CD14-positive monocyte (primary cell): ENCODE measurements around the gene SUFU. TPM values are rescaled to one million over a fixed set of nuclear protein-coding genes. Genes with fewer than 3 reads are reported as not detected.

Experiments used
- DNase-seq, 3 donors: peaks; one replicate each; pipeline ENCODE4 v3.0.0-alpha.2; 2011 to 2022
- H2AFZ ChIP-seq: 2 replicates; pipeline ENCODE4 v1.6.0; 2012; ENCODE audit warnings: mild to moderate bottlenecking, low read depth, low read length, inconsistent platforms; ENCODE audit not compliant: insufficient read depth, poor library complexity, severe bottlenecking
- H3K27ac ChIP-seq, 2 donors: 1 replicate in 1 of 2; 2 replicates in 1 of 2; pipeline ENCODE4 v1.5.1; 2012 to 2013; ENCODE audit warnings: low read length in 2 of 2, control low read depth in 1 of 2, inconsistent platforms in 1 of 2, low read depth in 1 of 2, mild to moderate bottlenecking in 1 of 2
- H3K27me3 ChIP-seq, 2 donors: one replicate each; pipeline versions ENCODE4 v1.6.0 to v1.6.1; 2011 to 2013; ENCODE audit warnings: low read length in 2 of 2; ENCODE audit not compliant: control insufficient read depth in 2 of 2, insufficient read depth in 2 of 2
- H3K36me3 ChIP-seq, 2 donors: replicated peaks in 1 of 2; 1 replicate in 1 of 2; 2 replicates in 1 of 2; pipeline versions ENCODE4 v1.5.1 to v1.6.1; 2012 to 2013; ENCODE audit warnings: low read length in 2 of 2, control low read depth in 1 of 2, inconsistent platforms in 1 of 2, mild to moderate bottlenecking in 1 of 2; ENCODE audit not compliant: insufficient read depth in 2 of 2, control insufficient read depth in 1 of 2
- H3K4me1 ChIP-seq, 2 donors: 1 replicate in 1 of 2; 2 replicates in 1 of 2; pipeline versions ENCODE4 v1.5.1 to v1.6.1; 2012 to 2013; ENCODE audit warnings: low read length in 2 of 2, control low read depth in 1 of 2, inconsistent platforms in 1 of 2, mild to moderate bottlenecking in 1 of 2, moderate library complexity in 1 of 2; ENCODE audit not compliant: insufficient read depth in 2 of 2, control insufficient read depth in 1 of 2
- H3K4me2 ChIP-seq: replicated peaks from 2 replicates; pipeline ENCODE3; 2012; ENCODE audit warnings: low read length, moderate library complexity, mild to moderate bottlenecking; ENCODE audit not compliant: poor library complexity, severe bottlenecking; ENCODE audit errors: extremely low read depth
- H3K4me3 ChIP-seq, 3 experiments: fragments of 200-600 bp in 1 of 3; sonication (generic) in 1 of 3; replicated peaks in 1 of 3; 1 replicate in 2 of 3; 2 replicates in 1 of 3; pipeline ENCODE4 v1.5.1; 2011 to 2013; ENCODE audit warnings: low read length in 3 of 3, mild to moderate bottlenecking in 3 of 3, control low read depth in 2 of 3, low read depth in 2 of 3, inconsistent platforms in 1 of 3, moderate library complexity in 1 of 3
- H3K79me2 ChIP-seq: 2 replicates; pipeline ENCODE4 v1.6.0; 2012; ENCODE audit warnings: mild to moderate bottlenecking, control low read depth, inconsistent platforms, low read length, moderate library complexity; ENCODE audit not compliant: insufficient read depth
- H3K9ac ChIP-seq: 2 replicates; pipeline ENCODE4 v1.6.0; 2017; ENCODE audit warnings: low read length, mild to moderate bottlenecking; ENCODE audit not compliant: insufficient read depth, poor library complexity, severe bottlenecking
- H3K9me3 ChIP-seq, 2 donors: replicated peaks in 1 of 2; 1 replicate in 1 of 2; 2 replicates in 1 of 2; pipeline versions ENCODE4 v1.5.1 to v1.6.1; 2012 to 2013; ENCODE audit warnings: low read length in 2 of 2, control low read depth in 1 of 2; ENCODE audit not compliant: control insufficient read depth in 1 of 2, insufficient read depth in 1 of 2
- H4K20me1 ChIP-seq: 2 replicates; pipeline ENCODE4 v1.6.0; 2012; ENCODE audit warnings: mild to moderate bottlenecking, low read length, control low read depth, moderate library complexity; ENCODE audit not compliant: insufficient read depth
- H3K27ac Mint-ChIP-seq, 7 donors: one replicate each; pipeline ENCODE4 v1.8.0; 2020; ENCODE audit warnings: mild to moderate bottlenecking in 7 of 7, mixed read lengths in 7 of 7, moderate library complexity in 6 of 7, inconsistent platforms in 2 of 7
- H3K27me3 Mint-ChIP-seq, 3 donors: one replicate each; pipeline ENCODE4 v1.8.0; 2021 to 2022; ENCODE audit warnings: low read depth in 3 of 3, mild to moderate bottlenecking in 3 of 3, mixed read lengths in 3 of 3, moderate library complexity in 3 of 3, inconsistent platforms in 1 of 3
- H3K36me3 Mint-ChIP-seq, 2 donors: one replicate each; pipeline ENCODE4 v1.8.0; 2020; ENCODE audit warnings: mixed read lengths in 2 of 2, inconsistent platforms in 1 of 2, mild to moderate bottlenecking in 1 of 2
- H3K4me1 Mint-ChIP-seq: one replicate; pipeline ENCODE4 v1.8.0; 2020; ENCODE audit warnings: mild to moderate bottlenecking, mixed read lengths
- H3K4me3 Mint-ChIP-seq, 2 donors: one replicate each; pipeline ENCODE4 v1.8.0; 2020; ENCODE audit warnings: mild to moderate bottlenecking in 2 of 2, mixed read lengths in 2 of 2, moderate library complexity in 1 of 2
- H3K9me3 Mint-ChIP-seq, 7 donors: one replicate each; pipeline ENCODE4 v1.8.0; 2020 to 2022; ENCODE audit warnings: mixed read lengths in 7 of 7, mild to moderate bottlenecking in 6 of 7, moderate library complexity in 6 of 7, inconsistent platforms in 2 of 7
- WGBS: methylation state at CpG from one replicate; pipeline ENCODE4 v1.1.5; 2013; ENCODE audit warnings: missing lambda C conversion rate; ENCODE audit not compliant: insufficient coverage; 5-methylcytosine and 5-hydroxymethylcytosine counted together
- intact Hi-C, 2 donors: fragments of 100-400 bp; cut with micrococcal nuclease; formaldehyde crosslinking; loops; one replicate each; pipeline versions ENCODE4 v1.15.0 to v1.15.1; 2023
- polyA plus RNA-seq, 3 donors: library from polyadenylated mRNA; depleted of rRNA in 1 of 3; unstranded in 2 of 3; stranded (reverse) in 1 of 3; fragments of 300-500 nt in 2 of 3; fragments of >200 nt in 1 of 3; fragmentation: Illumina TruSeq in 2 of 3; gene quantifications; 1 replicate in 2 of 3; 2 replicates in 1 of 3; pipeline ENCODE4 v1.2.3, GENCODE V29; 2012 to 2021
- TF ChIP-seq, protein P1 (sequence below): fragments of 200-600 bp; IDR thresholded peaks from one replicate; pipeline ENCODE4 v1.8.0; 2022; ENCODE audit warnings: antibody characterized with exemption, mild to moderate bottlenecking

The SUFU gene
- polyA plus RNA-seq, 3 donors = 3.2 to 10.0 (median 5.7) TPM

DNA sequence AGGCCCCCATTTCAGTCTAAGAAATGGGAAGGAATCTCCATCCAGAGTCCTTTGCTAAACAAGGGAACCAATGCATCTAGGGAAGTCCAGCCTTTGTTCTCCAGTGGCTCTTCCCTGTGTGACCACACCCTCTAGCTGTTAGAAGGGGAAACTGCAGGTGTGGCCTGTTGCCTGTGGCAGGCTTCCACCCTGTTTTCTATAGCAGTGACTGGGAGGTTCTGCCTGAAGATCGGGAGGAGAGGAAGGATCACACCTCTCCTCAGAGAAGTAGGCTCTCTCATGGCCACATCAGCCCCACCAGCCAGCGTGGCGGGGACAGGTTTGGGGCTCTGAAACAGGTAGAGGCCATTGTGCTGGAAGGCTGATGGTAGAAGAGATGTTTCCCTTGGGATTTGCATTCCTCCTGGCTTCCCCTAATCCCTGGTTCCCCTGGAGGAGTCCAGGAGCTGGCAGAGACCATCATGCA, 92.8 kb downstream of the SUFU start:
- H3K4me2 ChIP-seq = no peak overlapping the region
- Mint-ChIP-seq H3K27ac (peak overlapping the region in 1 of 7 donors; percentile 25), H3K4me1 (peaks cover 26% of the 10 kb centered on the region), H3K9me3 (no peaks in the 10 kb centered on the region), H3K4me3 (no peak overlapping the region), H3K27me3 (peaks cover 0 to 5% (median 0%) of the 10 kb centered on the region in 3 donors), H3K36me3 (peaks cover 78 to 83% of the 10 kb centered on the region in 2 donors)
- no peaks in the 10 kb centered on the region for H3K9me3 ChIP-seq
- peaks cover 73 to 99% of the 10 kb centered on the region in 2 donors for H3K36me3 ChIP-seq
- TF ChIP-seq, protein P1, sequence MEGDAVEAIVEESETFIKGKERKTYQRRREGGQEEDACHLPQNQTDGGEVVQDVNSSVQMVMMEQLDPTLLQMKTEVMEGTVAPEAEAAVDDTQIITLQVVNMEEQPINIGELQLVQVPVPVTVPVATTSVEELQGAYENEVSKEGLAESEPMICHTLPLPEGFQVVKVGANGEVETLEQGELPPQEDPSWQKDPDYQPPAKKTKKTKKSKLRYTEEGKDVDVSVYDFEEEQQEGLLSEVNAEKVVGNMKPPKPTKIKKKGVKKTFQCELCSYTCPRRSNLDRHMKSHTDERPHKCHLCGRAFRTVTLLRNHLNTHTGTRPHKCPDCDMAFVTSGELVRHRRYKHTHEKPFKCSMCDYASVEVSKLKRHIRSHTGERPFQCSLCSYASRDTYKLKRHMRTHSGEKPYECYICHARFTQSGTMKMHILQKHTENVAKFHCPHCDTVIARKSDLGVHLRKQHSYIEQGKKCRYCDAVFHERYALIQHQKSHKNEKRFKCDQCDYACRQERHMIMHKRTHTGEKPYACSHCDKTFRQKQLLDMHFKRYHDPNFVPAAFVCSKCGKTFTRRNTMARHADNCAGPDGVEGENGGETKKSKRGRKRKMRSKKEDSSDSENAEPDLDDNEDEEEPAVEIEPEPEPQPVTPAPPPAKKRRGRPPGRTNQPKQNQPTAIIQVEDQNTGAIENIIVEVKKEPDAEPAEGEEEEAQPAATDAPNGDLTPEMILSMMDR = peak; percentile 76
- H3K4me3 ChIP-seq = no peak overlapping the region
- no peaks in the 10 kb centered on the region for H3K79me2 ChIP-seq
- H2AFZ ChIP-seq = no peak overlapping the region
- no CpG with 5 or more reads among the region's 3 CpGs for WGBS
- H4K20me1 ChIP-seq = peaks cover 28% of the 10 kb centered on the region
- H3K9ac ChIP-seq = no peak overlapping the region
- H3K27me3 ChIP-seq = no peaks in the 10 kb centered on the region
- H3K4me1 ChIP-seq = peaks cover 3 to 21% of the 10 kb centered on the region in 2 donors
- peak; percentile 19 to 35 (median 34) for DNase-seq
- intact Hi-C loops = no loop called here
- peak overlapping the region in 1 of 2 donors; percentile 2 for H3K27ac ChIP-seq

DNA sequence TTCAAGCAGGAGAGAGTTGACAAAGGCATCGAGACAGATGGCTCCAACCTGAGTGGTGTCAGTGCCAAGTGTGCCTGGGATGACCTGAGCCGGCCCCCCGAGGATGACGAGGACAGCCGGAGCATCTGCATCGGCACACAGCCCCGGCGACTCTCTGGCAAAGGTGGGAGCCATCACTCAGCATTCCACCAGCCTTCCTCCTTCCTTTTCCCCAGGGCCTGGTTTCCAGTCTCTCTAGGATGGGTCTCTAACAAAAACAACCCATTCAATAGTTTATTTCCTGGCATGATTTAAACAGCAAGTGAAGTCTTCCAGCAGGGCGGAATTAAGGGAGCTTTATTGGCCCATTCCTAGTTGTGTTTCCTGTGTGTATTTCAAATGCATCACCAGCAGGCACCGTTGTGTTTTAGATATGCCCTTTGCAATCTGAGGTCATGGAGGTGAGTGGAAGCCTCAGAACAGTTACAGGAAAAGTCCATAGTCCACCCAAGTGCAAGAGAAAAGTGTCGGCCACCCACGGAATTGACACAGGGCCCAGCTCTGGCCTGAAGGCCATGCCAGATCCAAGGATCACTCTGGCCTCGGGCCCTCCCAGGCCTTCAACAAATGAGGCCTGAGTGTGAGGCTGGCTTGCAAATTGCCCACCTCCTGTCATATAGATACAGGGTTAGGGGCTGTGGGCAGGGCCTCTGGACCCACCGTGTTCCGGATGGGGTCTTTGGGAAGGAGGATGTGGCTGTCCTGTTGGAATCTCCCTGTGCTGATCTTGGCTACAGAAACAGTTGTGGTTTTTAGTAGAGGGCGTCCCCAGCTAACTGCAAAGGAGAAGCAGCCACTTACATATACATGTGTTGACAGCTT, 93.6 kb downstream of the SUFU start:
- Mint-ChIP-seq H3K4me1 (peaks cover 26% of the 10 kb centered on the region), H3K9me3 (no peaks in the 10 kb centered on the region), H3K27ac (peak overlapping the region in 2 of 7 donors; percentile 8 to 16), H3K36me3 (peaks cover 75 to 87% of the 10 kb centered on the region in 2 donors), H3K4me3 (no peak overlapping the region), H3K27me3 (peaks cover 0 to 5% (median 0%) of the 10 kb centered on the region in 3 donors)
- Histone ChIP-seq H3K4me1 (peaks cover 3 to 21% of the 10 kb centered on the region in 2 donors), H3K4me2 (no peak overlapping the region), H3K36me3 (peaks cover 79 to 100% of the 10 kb centered on the region in 2 donors), H2AFZ (no peak overlapping the region), H4K20me1 (peaks cover 20% of the 10 kb centered on the region), H3K79me2 (no peaks in the 10 kb centered on the region), H3K27ac (peak overlapping the region in 1 of 2 donors; percentile 33), H3K9ac (no peak overlapping the region), H3K27me3 (no peaks in the 10 kb centered on the region), H3K4me3 (no peak overlapping the region), H3K9me3 (no peaks in the 10 kb centered on the region)
- TF ChIP-seq, protein P1 = no peak
- intact Hi-C loops = no loop called here
- no peak for DNase-seq
- 77% methylated on average over 10 of the region's 16 CpGs for WGBS
